B cell (primary cell): Measurements from ENCODE around the gene CAP2. TPM values are rescaled to one million over a fixed set of nuclear protein-coding genes. Genes with fewer than 3 reads are reported as not detected.

ENCODE experiments used
- ATAC-seq: fragments of 200-7000 bp; cut with Tn5 transposase; one replicate; pipeline ENCODE4 v1.10.0; 2021; ENCODE audit warnings: low read depth, mild to moderate bottlenecking, moderate number of reproducible peaks, moderate library complexity
- CTCF ChIA-PET: fragments of 350-600 bp; sonication (Branson Sonifier 250); formaldehyde crosslinking; loops from one replicate; lab custom pipeline; 2021; ENCODE audit warnings: antibody characterized with exemption, inconsistent platforms; lab: Charles Lee
- POLR2A ChIA-PET: fragments of 350-600 bp; sonication (Branson Sonifier 250); formaldehyde crosslinking; loops from one replicate; lab custom pipeline; 2021; ENCODE audit warnings: antibody characterized with exemption; lab: Charles Lee
- DNase-seq: peaks from one replicate; pipeline ENCODE4 v3.0.0; 2013
- H2AFZ ChIP-seq: 2 replicates; pipeline ENCODE4 v1.6.1; 2012; ENCODE audit warnings: mild to moderate bottlenecking, low read depth, low read length; ENCODE audit not compliant: insufficient read depth, poor library complexity, severe bottlenecking
- H3K27ac ChIP-seq, 2 donors: 1 replicate in 1 of 2; 2 replicates in 1 of 2; pipeline ENCODE4 v1.5.1; 2012 to 2013; ENCODE audit warnings: low read length in 2 of 2, mild to moderate bottlenecking in 2 of 2, moderate library complexity in 1 of 2
- H3K27me3 ChIP-seq, 4 experiments: fragments of 200-600 bp in 1 of 4; sonication (generic) in 1 of 4; replicated peaks in 1 of 4; 1 replicate in 2 of 4; 2 replicates in 2 of 4; pipeline versions ENCODE4 v1.6.1 to v1.7.0; 2013 to 2016; ENCODE audit warnings: low read length in 3 of 4, mild to moderate bottlenecking in 2 of 4, mixed read lengths in 1 of 4, moderate library complexity in 1 of 4; ENCODE audit not compliant: insufficient read depth in 4 of 4, control insufficient read depth in 3 of 4; ENCODE audit errors: control extremely low read depth in 1 of 4
- H3K36me3 ChIP-seq, 2 experiments: replicated peaks in 1 of 2; 1 replicate in 1 of 2; 2 replicates in 1 of 2; pipeline versions ENCODE4 v1.6.1 to v1.7.1; 2013; ENCODE audit warnings: low read length in 1 of 2; ENCODE audit not compliant: insufficient read depth in 2 of 2, control insufficient read depth in 1 of 2; ENCODE audit errors: control extremely low read depth in 1 of 2, extremely low read depth in 1 of 2
- H3K4me1 ChIP-seq, 2 donors: fragments of 200-600 bp in 1 of 2; sonication (generic) in 1 of 2; 1 replicate in 1 of 2; 2 replicates in 1 of 2; pipeline versions ENCODE4 v1.5.1 to v1.6.1; 2013 to 2017; ENCODE audit warnings: low read length in 2 of 2; ENCODE audit not compliant: control insufficient read depth in 2 of 2, insufficient read depth in 2 of 2
- H3K4me2 ChIP-seq: replicated peaks from 2 replicates; pipeline ENCODE3; 2012; ENCODE audit warnings: mild to moderate bottlenecking, low read depth, low read length; ENCODE audit not compliant: poor library complexity, severe bottlenecking
- H3K4me3 ChIP-seq, 5 experiments: fragments of 200-600 bp in 1 of 5; sonication (generic) in 1 of 5; 1 replicate in 3 of 5; 2 replicates in 2 of 5; pipeline versions ENCODE4 v1.5.1 to v1.7.0; 2011 to 2016; ENCODE audit warnings: low read length in 4 of 5, mild to moderate bottlenecking in 4 of 5, low read depth in 2 of 5, control low read depth in 1 of 5, moderate library complexity in 1 of 5; ENCODE audit not compliant: insufficient read depth in 1 of 5; ENCODE audit errors: control extremely low read depth in 1 of 5, extremely low read depth in 1 of 5
- H3K79me2 ChIP-seq: fragments of 200-600 bp; sonication (generic); one replicate; pipeline ENCODE4 v1.6.0; 2016; ENCODE audit warnings: low read length; ENCODE audit not compliant: control insufficient read depth, insufficient read depth
- H3K9ac ChIP-seq: fragments of 200-600 bp; sonication (generic); 2 replicates; pipeline ENCODE4 v1.6.1; 2017; ENCODE audit warnings: mild to moderate bottlenecking, low read length, moderate library complexity
- H3K9me3 ChIP-seq, 3 donors: one replicate each; pipeline versions ENCODE4 v1.6.1 to v1.7.1; 2013; ENCODE audit warnings: low read length in 2 of 3; ENCODE audit not compliant: control insufficient read depth in 2 of 3, insufficient read depth in 1 of 3; ENCODE audit errors: control extremely low read depth in 1 of 3
- H4K20me1 ChIP-seq: 2 replicates; pipeline ENCODE4 v1.6.0; 2012; ENCODE audit warnings: mild to moderate bottlenecking, low read length; ENCODE audit not compliant: insufficient read depth, control insufficient read depth, poor library complexity, severe bottlenecking
- H3K27ac Mint-ChIP-seq: one replicate; pipeline ENCODE4 v1.8.0; 2021; ENCODE audit warnings: mixed read lengths
- H3K27me3 Mint-ChIP-seq: one replicate; pipeline ENCODE4 v1.8.0; 2021; ENCODE audit warnings: mixed read lengths
- H3K4me1 Mint-ChIP-seq: one replicate; pipeline ENCODE4 v1.8.0; 2021; ENCODE audit warnings: mixed read lengths
- H3K4me3 Mint-ChIP-seq: one replicate; pipeline ENCODE4 v1.8.0; 2021; ENCODE audit warnings: mixed read lengths
- H3K9me3 Mint-ChIP-seq: one replicate; pipeline ENCODE4 v1.8.0; 2022; ENCODE audit warnings: mixed read lengths; ENCODE audit not compliant: insufficient read depth
- EZH2 ChIP-seq: IDR thresholded peaks from 2 replicates; pipeline ENCODE4 v1.6.1; 2012; ENCODE audit warnings: borderline replicate concordance, low read depth, mild to moderate bottlenecking, moderate library complexity, low read length; ENCODE audit not compliant: insufficient read depth, poor library complexity, severe bottlenecking
- WGBS: methylation state at CpG from one replicate; pipeline ENCODE4 v1.1.5; 2013; ENCODE audit warnings: missing lambda C conversion rate; ENCODE audit not compliant: insufficient coverage; 5-methylcytosine and 5-hydroxymethylcytosine counted together
- intact Hi-C: fragments of 100-400 bp; cut with micrococcal nuclease; formaldehyde crosslinking; loops from one replicate; pipeline ENCODE4 v1.10.0; 2022
- polyA plus RNA-seq: library from polyadenylated mRNA; depleted of rRNA; stranded (reverse); fragments of >200 nt; gene quantifications from 2 replicates; pipeline ENCODE4 v1.2.3, GENCODE V29; 2012
- total RNA-seq, 2 donors: library from RNA; stranded (reverse); fragments of 120-200 nt in 1 of 2; gene quantifications; 1 replicate in 1 of 2; 2 replicates in 1 of 2; pipeline versions ENCODE4 v1.2.3 to v1.2.4, GENCODE V29; 2013 to 2022
- TF ChIP-seq, protein P1 (sequence below): fragments of 200-600 bp; IDR thresholded peaks from one replicate; pipeline ENCODE4 v1.8.0; 2022; ENCODE audit warnings: antibody characterized with exemption, mild to moderate bottlenecking

Gene CAP2
- total and polyA plus RNA-seq, 2 donors (not counting 1 experiment from before 2014, with no cell fraction given): not detected

DNA sequence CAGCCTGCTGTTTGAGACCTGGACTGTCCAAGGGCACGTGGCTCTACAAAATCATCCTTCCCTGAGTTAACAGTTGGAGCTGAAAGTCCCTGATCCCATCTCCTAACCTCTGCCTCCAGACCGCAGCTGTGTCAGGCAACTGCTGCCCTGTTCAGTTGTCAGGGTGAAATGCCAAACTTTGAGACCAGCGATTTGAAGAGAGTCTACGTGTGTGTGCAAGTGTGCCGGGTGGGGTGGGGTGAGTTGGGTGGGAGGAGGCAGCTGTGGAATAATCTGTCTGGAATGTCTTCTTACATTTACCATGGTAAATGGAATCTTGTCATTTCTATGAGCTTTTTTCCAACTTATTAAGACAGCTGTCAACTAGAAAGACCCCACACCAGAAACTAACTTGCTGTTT lies 125.7 kb downstream of the CAP2 start:
- H3K4me3 Mint-ChIP-seq: no peak overlapping the region
- H3K9me3 Mint-ChIP-seq: no peaks in the 10 kb centered on the region
- Histone ChIP-seq H3K9ac (no peak overlapping the region), H4K20me1 (no peaks in the 10 kb centered on the region), H3K4me1 (no peaks in the 10 kb centered on the region), H3K4me3 (no peak overlapping the region), H3K9me3 (no peaks in the 10 kb centered on the region), H3K27ac (no peak overlapping the region), H3K36me3 (no peaks in the 10 kb centered on the region), H3K27me3 (no peaks in the 10 kb centered on the region), H2AFZ (no peak overlapping the region), H3K79me2 (no peaks in the 10 kb centered on the region), H3K4me2 (no peak overlapping the region)
- DNase-seq: no peak
- ATAC-seq: no peak
- WGBS: 88% methylated on average over 1 of the region's 5 CpGs
- H3K27ac Mint-ChIP-seq: no peak overlapping the region
- no peaks in the 10 kb centered on the region for H3K27me3 Mint-ChIP-seq
- no peaks in the 10 kb centered on the region for H3K4me1 Mint-ChIP-seq
- no peak for TF ChIP-seq EZH2
- TF ChIP-seq, protein P1, sequence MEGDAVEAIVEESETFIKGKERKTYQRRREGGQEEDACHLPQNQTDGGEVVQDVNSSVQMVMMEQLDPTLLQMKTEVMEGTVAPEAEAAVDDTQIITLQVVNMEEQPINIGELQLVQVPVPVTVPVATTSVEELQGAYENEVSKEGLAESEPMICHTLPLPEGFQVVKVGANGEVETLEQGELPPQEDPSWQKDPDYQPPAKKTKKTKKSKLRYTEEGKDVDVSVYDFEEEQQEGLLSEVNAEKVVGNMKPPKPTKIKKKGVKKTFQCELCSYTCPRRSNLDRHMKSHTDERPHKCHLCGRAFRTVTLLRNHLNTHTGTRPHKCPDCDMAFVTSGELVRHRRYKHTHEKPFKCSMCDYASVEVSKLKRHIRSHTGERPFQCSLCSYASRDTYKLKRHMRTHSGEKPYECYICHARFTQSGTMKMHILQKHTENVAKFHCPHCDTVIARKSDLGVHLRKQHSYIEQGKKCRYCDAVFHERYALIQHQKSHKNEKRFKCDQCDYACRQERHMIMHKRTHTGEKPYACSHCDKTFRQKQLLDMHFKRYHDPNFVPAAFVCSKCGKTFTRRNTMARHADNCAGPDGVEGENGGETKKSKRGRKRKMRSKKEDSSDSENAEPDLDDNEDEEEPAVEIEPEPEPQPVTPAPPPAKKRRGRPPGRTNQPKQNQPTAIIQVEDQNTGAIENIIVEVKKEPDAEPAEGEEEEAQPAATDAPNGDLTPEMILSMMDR: no peak
- ChIA-PET CTCF (no interaction called here), POLR2A (no interaction called here)
- intact Hi-C loops: no loop called here

DNA sequence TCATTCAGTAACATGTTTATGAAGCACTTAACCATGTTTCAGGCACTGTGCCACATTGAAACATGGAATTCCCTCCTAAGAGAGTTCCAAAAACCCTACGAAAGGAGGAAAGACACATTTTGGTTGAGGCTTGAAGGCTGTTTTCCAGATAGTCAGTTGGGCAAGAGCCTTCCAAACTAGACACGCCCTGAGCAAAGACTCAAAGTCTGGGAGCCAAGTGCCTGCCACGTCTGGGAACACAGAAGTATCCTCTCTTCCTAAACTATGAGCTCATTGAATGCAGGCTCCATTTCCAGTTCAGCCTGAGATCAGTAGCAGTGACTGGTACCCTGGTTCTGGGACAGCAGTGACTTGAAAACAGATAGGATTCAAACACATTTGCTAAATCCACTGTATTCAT lies 132.2 kb downstream of the CAP2 start:
- 74% methylated on average over 3 of the region's 3 CpGs for WGBS
- Mint-ChIP-seq H3K27me3 (peaks cover 7% of the 10 kb centered on the region), H3K9me3 (no peaks in the 10 kb centered on the region), H3K27ac (no peak overlapping the region), H3K4me1 (no peaks in the 10 kb centered on the region), H3K4me3 (no peak overlapping the region)
- Histone ChIP-seq H2AFZ (no peak overlapping the region), H3K36me3 (no peaks in the 10 kb centered on the region), H4K20me1 (no peaks in the 10 kb centered on the region), H3K4me2 (no peak overlapping the region), H3K27ac (no peak overlapping the region), H3K9me3 (no peaks in the 10 kb centered on the region), H3K4me3 (no peak overlapping the region), H3K4me1 (no peaks in the 10 kb centered on the region), H3K9ac (no peak overlapping the region), H3K27me3 (no peaks in the 10 kb centered on the region), H3K79me2 (no peaks in the 10 kb centered on the region)
- DNase-seq (no peak), ATAC-seq (no peak)
- TF ChIP-seq EZH2: no peak
- TF ChIP-seq, protein P1: no peak
- CTCF ChIA-PET: no interaction called here
- intact Hi-C loops: no loop called here
- POLR2A ChIA-PET: no interaction called here
